ENCODE measurements around the gene HPS4. TPM values are rescaled to one million over a fixed set of nuclear protein-coding genes. Genes with fewer than 3 reads are reported as not detected.

HPS4 gene
- total and polyA plus RNA-seq, 2 of the 8 experiments (the other 6 are each of a cell fraction or from before 2014, with no cell fraction given) = 28.0 to 35.2 TPM

DNA sequence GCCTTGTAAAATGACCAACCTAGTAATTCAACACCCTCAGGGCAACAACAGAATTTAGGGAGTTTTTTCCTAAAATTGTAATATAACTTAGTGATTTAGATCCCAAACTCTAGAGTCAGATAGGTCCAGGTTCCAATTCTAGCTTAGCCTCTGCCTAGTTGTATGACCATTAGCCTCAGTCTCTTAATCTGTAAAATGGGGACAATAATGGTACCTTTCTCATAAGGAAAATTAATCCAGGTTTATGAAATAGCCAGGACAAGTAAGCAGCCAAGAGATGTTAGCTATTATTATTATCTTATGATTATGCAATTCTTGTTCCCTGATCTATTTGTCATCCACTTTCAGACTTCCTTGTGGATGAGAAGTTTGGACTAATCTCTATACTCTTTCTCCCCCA is 24.6 kb upstream of the HPS4 start:
- no peaks in the 10 kb centered on the region for H3K9me3 ChIP-seq (ENCODE audit: insufficient read depth in 2 of 2, low read depth in 1 of 2, low read length in 1 of 2)
- no peak overlapping the region for H2BK20ac ChIP-seq (ENCODE audit: low read length)
- no peak overlapping the region for H2AFZ ChIP-seq (ENCODE audit: low read length)
- no peak overlapping the region for H3K14ac ChIP-seq (ENCODE audit: insufficient read length)
- peaks cover 6% of the 10 kb centered on the region; the same call in 1 of the 2 replicates for H3K23me2 ChIP-seq (ENCODE audit: low read depth, low read length)
- no peak overlapping the region for H4K8ac ChIP-seq (ENCODE audit: extremely low read depth, insufficient read depth, low read length)
- no peak overlapping the region for H3K18ac ChIP-seq (ENCODE audit: extremely low read depth, low read length)
- no peak overlapping the region for H2BK120ac ChIP-seq (replicated peaks; ENCODE audit: low read depth, low read length)
- peaks cover 3 to 6% (median 4%) of the 10 kb centered on the region in 4 experiments; a peak in 5 of 7 replicates for H3K4me1 ChIP-seq (replicated peaks in 1 of 4; ENCODE audit: control insufficient read depth in 3 of 4, insufficient read depth in 4 of 4, low read length in 3 of 4)
- no peak for TF ChIP-seq ASH2L (IDR thresholded peaks at IDR 0.05; ENCODE audit: low read length)
- TF ChIP-seq SAP30 (IDR thresholded peaks at IDR 0.05; ENCODE audit: insufficient read depth, insufficient replicate concordance, low read length) = no peak
- TF ChIP-seq EGR1 (IDR thresholded peaks at IDR 0.05; ENCODE audit: borderline replicate concordance, low read depth, low read length) = no peak
- TF ChIP-seq EP300 (IDR thresholded peaks at IDR 0.05; ENCODE audit: borderline replicate concordance in 1 of 2, low read depth in 2 of 2, low read length in 2 of 2) = no peak
- no peak for TF ChIP-seq SRF (IDR thresholded peaks at IDR 0.05; ENCODE audit: low read depth, low read length)
- no peak for TF ChIP-seq BCL11A (IDR thresholded peaks at IDR 0.05; ENCODE audit: low read depth in 2 of 2, low read length in 2 of 2)
- no peak for TF ChIP-seq SUZ12 (IDR thresholded peaks at IDR 0.05; ENCODE audit: low read length)
- TF ChIP-seq TEAD4 (IDR thresholded peaks at IDR 0.05; ENCODE audit: low read depth, low read length) = no peak
- TF ChIP-seq GABPA (IDR thresholded peaks at IDR 0.05; ENCODE audit: borderline replicate concordance, insufficient read depth, low read length) = no peak
- TF ChIP-seq JUN (IDR thresholded peaks at IDR 0.05; ENCODE audit: low read depth, low read length) = no peak
- no peak for TF ChIP-seq CREB1 (IDR thresholded peaks at IDR 0.05)
- TF ChIP-seq, protein P1, sequence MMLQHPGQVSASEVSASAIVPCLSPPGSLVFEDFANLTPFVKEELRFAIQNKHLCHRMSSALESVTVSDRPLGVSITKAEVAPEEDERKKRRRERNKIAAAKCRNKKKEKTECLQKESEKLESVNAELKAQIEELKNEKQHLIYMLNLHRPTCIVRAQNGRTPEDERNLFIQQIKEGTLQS (IDR thresholded peaks at IDR 0.05; ENCODE audit: insufficient read depth, low read depth, low read length) = no peak
- H3K79me2 ChIP-seq (ENCODE audit: control insufficient read depth in 1 of 2, insufficient read depth in 2 of 2, low read length in 2 of 2) = peaks cover 4 to 18% of the 10 kb centered on the region in 2 experiments
- H3K27me3 ChIP-seq (replicated peaks in 1 of 4; ENCODE audit: control insufficient read depth in 3 of 4, extremely low read depth in 1 of 4, insufficient read depth in 3 of 4, low read length in 3 of 4) = no peaks in the 10 kb centered on the region
- H3K4me3 ChIP-seq (ENCODE audit: extremely low read depth in 1 of 4, insufficient read depth in 2 of 4, low read depth in 3 of 4, low read length in 4 of 4) = no peak overlapping the region
- peaks cover 26 to 55% (median 49%) of the 10 kb centered on the region in 4 experiments for H3K36me3 ChIP-seq (ENCODE audit: control insufficient read depth in 2 of 4, insufficient read depth in 4 of 4, low read length in 3 of 4)
- H2BK15ac ChIP-seq (ENCODE audit: low read length) = no peak overlapping the region
- H3K56ac ChIP-seq (replicated peaks; ENCODE audit: insufficient read length, low read depth, low read length) = no peak overlapping the region
- FAIRE-seq (no peak), DNase-seq (ENCODE audit: low read depth in 1 of 2, low spot score in 2 of 2) (no peak)
- CTCF ChIA-PET (ENCODE audit: partially characterized antibody) = interaction anchor here (0.7 to 1.2 kb wide), 3 partner anchors 14 to 143 kb away, joined by 3 read pairs; no protein-coding TSS in a partner anchor
- POLR2A ChIA-PET (ENCODE audit: partially characterized antibody) = interaction anchor here (0.8 to 2.7 kb wide), 3 partner anchors 8 to 166 kb away, joined by 3 to 9 read pairs (median 3); no protein-coding TSS in a partner anchor
- H2AK5ac ChIP-seq (ENCODE audit: low read depth, low read length) = no peak overlapping the region
- H4K91ac ChIP-seq (replicated peaks; ENCODE audit: insufficient read length, low read length) = no peak overlapping the region
- H3K4me2 ChIP-seq (ENCODE audit: insufficient read depth in 1 of 2, low read depth in 2 of 2, low read length in 2 of 2) = no peak overlapping the region
- no peak overlapping the region for H3K9ac ChIP-seq (replicated peaks in 1 of 4; ENCODE audit: extremely low read depth in 1 of 4, low read depth in 3 of 4, low read length in 3 of 4)
- no peaks in the 10 kb centered on the region for H3K79me1 ChIP-seq (ENCODE audit: low read depth, low read length)
- H2BK5ac ChIP-seq (ENCODE audit: low read depth, low read length) = no peak overlapping the region
- no peak overlapping the region for H3K23ac ChIP-seq (ENCODE audit: insufficient read length)
- H4K20me1 ChIP-seq (replicated peaks in 1 of 2; ENCODE audit: control insufficient read depth in 1 of 2, insufficient read depth in 2 of 2, low read length in 2 of 2) = no peaks in the 10 kb centered on the region
- no peak overlapping the region for H2BK12ac ChIP-seq (ENCODE audit: low read depth, low read length)
- no peak overlapping the region for H4K5ac ChIP-seq (ENCODE audit: insufficient read length, low read depth, low read length)
- H3K4ac ChIP-seq (replicated peaks; ENCODE audit: insufficient read length, low read depth, low read length) = no peak overlapping the region
- no peak overlapping the region for H3K27ac ChIP-seq (ENCODE audit: low read depth, low read length)

Data from H1 (cell line).